NCI-H82 treated with DMSO at 0.1 percent for 48 hours (cell line): ENCODE results near the gene SP140.
"Not testable (repeated sequence)": the region's sequence is repeated elsewhere in the genome, so short reads cannot be mapped to it uniquely, and the experiment has no call there.

Experiments
- DNase-seq: peaks from one replicate; lab custom pipeline; 2025; ENCODE audit not compliant: unreplicated experiment; lab: John Stamatoyannopoulos, UW

Gene SP140

GRCh38 chr2:230225486-230225885, at the start of gene SP140:
Gene SP140 (plus strand): TSS chr2:230225736. CDS start chr2:230225845, 109 bp downstream.
- no peak for DNase-seq

- DNase-seq, result no peak
These were observed 48.5 kb upstream of the SP140 start for GRCh38 chr2:230176996-230177395.

- no peak for DNase-seq
These were observed 46.7 kb upstream of the SP140 start for GRCh38 chr2:230178546-230179485.

DNA sequence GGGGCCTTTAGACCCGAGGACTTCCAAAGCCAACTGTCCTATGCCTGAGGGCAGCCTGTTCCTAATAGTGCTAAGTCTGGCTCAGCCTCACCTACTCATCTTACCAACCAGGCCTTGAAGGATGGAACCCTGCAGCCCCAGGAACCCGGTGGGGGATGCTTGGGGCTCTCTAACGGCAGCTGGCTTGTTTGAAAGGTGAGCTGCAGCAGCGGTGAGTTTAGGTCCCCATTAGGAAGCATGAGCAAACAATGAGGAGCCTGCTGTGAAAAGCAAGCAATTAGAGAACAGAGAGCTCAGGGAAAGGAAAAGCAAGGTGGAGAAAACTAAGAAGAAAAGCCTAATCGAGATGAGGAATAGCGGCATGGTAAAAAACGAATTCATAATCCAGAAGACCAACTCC, 45.6 kb upstream of the SP140 start:
- no peak for DNase-seq

- DNase-seq, result no peak
These were observed 44.3 kb upstream of the SP140 start for GRCh38 chr2:230181195-230181594.

DNA sequence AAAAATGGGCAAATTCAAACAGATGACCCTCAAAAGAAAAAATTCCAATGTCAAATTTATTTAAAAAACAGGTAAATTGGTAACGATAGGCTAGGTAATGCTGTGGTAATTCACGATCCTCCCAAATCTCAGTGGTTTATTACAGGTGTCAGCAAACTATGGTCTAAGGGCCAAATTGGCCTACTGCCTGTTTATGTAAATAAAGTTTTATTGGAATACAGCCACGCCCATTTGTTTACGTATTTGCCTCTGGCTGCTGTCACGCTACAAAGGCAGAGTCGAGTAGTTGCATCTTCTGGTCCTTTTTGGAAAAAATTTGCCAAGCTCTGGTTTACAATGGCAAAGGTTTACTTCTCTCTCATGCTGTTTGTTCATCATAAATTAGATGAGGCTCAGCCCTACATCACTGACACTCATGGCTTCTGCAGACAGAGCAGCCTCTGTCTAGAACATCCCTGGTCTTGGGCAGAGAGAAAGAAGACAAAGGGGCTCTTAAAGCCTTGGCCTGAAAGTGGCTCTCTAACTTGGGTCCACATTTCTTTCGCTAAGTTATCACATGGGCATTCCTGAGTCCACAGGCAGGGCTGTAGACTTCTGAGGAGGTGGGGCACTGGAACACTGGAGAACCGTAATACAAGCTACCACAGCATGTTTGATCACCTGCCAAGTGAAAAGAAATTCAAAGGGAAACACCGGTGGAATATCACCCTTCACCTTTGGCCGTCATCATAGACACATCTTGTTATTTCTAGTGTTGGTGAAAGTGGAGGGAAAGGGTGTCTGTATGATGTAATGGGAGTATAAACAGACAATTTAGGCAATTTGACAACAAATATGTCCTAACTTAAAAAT, 40.6 kb upstream of the SP140 start:
- no peak for DNase-seq

DNA sequence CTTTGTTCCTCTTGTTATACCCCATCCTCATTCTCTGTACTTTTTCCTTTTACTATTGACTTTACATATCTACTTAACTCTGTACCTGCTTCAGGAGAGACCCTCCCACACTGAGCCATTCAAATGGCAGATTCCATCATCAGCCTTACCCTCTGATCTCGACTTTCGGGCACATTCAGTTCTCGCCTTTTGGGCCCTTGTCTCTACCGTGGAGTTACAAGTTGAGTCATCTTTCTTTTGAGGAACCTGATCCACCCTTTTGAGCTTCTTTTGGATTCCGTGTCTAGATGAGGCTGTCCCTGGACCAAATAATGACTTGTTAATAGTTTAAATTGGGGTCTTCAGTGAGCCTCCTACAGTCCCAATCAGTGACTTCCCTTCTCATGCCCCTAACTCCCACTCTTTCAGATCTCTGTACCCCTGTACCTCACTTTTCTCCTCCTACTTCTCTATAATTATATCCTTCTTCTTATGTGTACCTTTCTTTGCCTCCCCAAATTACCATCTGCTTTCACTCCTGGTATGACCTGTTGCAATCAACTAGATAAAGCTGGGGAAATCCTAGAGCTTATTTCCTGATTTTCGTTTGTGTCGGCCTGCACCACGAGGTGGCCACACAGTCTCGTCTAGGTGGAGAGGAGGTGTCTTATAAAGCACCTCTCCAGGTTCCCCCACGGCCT, 23.0 kb upstream of the SP140 start:
- DNase-seq, result no peak

DNA sequence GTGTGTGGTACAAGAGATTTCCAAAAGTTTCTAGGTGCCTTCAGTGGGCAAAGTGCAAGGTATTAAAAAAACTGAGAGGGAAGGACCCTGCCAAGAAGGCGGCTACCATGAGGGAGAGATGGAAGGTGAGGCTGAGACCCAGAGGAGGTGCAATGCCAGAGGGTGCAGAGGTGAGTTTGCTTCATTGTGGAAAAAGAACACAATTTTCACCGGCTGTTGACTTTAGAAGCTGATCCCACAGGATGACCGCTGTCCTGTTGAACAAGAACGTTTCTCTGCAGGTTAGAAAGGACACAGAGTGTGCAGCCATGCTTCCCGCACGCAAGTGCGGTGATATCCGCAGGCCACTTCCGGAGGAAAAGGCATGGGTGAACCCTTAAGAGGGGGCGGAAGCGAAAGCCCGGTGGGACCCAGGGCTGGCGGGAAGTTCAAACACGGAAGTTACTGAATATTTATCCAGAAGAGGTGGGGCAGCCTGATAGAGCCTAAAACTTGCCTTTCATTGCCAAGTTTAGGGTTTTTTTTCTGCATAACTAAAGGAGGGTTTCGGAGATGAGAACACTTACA, 22.3 kb upstream of the SP140 start:
- no peak for DNase-seq

DNA sequence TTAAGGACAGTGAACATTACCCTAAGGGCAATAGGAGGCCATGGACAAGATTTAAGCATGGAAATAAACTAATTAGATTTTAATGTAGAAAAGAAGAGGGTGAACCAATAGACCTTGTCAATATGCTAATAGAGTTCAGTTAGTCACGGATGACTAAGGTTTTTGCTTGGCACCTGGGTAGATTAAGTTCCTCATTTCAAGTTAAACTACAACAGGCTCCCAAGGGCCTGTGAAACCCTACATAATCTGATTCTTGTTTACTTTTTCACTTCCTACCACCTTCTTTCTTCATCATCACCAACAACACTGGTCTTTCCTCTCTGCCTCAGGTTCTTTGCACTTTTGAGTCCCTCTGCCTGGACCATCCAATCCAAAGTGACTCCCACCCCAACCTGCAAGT, 20.5 kb upstream of the SP140 start:
- DNase-seq, result no peak

DNA sequence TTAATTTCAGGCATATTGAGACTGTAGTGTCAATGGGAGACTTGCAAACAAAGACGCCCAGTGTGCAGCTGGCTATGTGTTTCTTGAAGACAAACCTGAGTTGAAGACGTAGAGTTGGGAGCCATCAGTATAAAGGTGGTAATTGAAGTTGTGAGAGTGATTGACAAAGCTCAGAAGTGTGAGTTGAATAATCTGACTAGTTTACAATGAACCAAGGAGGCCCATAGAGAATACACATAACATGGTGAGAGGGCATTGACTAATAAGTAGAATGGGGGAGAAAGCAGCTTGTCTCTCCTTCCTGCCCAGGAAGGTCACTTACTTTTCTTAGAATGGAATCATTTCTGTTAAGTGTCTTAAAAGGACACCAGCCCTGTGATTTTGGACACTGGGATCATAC, 19.8 kb upstream of the SP140 start:
- DNase-seq, result no peak

- no peak for DNase-seq
These were observed 17.0 kb upstream of the SP140 start for GRCh38 chr2:230208576-230208975.

GRCh38 chr2:230209422-230210051, 16.0 kb upstream of the SP140 start:
- DNase-seq, result no peak

- no peak for DNase-seq
These were observed 9.0 kb upstream of the SP140 start for GRCh38 chr2:230216489-230216888.

DNA sequence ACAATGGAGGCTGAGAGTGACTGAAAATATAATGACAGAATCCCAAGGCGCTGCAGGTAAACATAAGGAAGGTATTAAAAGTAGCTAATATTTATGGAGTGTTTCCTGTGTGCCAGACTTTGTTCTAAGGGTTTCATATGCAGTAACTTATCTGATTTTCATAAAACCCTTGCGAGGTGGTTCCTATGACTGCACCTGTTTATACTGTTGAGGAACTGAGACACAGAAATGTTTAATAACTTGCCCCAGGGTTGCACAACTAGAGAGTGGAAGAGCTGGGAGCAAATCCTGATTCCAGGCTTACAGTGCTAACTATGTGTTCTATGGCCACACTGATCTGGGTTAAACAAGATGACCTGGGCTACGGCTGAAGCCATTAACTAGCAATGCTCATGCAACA, 8.1 kb upstream of the SP140 start:
- no peak for DNase-seq

GRCh38 chr2:230218421-230218820, 7.1 kb upstream of the SP140 start:
- no peak for DNase-seq

- DNase-seq, result no peak
These were observed 5.9 kb upstream of the SP140 start, which contains the start of gene SP110 for GRCh38 chr2:230219419-230220331. Gene SP110 (minus strand): TSS chr2:230219984. CDS start chr2:230216927, 3,057 bp downstream.

- no peak for DNase-seq
These were observed 5.1 kb upstream of the SP140 start for GRCh38 chr2:230220347-230220969.

DNA sequence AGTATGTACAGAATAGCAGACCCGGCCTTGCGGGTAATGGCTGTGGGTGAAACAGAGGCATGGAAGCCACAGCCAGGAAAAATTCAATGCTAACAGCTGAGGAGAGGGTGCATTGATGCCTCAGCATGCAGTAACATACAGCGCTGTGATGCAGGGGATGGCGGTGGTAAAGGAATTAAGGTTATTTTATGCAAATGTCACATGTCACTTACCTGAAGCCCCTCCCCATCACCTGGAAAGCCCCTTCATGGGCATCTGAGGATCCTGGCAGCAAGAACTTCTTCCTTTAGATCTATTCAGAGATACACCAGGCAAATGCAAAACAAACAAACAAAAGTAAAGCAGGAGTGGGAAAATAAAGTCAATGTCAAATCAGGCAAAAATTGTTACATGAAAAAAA, 4.0 kb upstream of the SP140 start:
- no peak for DNase-seq

DNA sequence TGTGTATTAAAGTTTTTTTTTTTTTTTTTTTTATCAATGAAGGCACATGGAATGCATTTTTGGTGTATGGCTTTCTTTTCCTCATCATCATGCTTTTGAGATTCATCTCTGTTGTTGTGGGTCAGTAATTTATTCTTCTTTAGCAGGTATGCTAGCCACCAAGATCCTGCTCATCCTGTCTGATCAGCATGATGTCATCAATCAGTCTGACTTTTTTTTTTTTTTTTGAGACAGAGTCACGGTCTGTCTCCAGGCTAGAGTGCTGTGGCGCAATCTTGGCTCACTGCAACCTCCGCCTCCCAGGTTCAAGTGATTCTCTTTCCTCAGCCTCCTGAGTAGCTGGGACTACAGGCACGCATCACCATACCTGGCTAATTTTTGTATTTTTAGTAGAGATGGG, 2.7 kb upstream of the SP140 start:
- not testable (repeated sequence) for DNase-seq
